ENCODE data around the gene AQP6.

DNA sequence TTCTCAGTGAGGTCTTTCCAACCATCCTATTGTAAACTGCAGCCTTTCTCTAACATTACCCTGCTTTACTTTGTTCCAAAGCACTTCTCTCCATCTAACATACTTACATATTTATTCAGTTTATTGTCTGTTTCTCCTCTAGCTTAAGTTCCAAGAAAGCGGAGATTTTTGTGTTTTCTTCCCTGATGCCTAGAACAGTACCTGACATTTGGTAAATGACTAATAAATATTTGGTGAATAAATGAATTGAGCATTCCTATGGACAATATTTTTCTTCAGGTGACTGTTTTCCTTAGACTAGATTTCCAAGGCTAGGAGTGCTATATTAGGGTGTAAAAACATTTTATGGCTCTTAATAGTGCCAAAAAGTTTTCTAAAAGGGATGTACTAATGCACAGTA, 50.2 kb downstream of the AQP6 start:
- TF ChIP-seq GATA2 (IDR thresholded peaks at IDR 0.05; ENCODE audit: low read depth, low read length) (no peak), GATA3 (IDR thresholded peaks at IDR 0.05; ENCODE audit: low read depth, low read length) (no peak)

All from SH-SY5Y (cell line).